Measurements from ENCODE around the gene SUV39H1.

Gene SUV39H1

DNA sequence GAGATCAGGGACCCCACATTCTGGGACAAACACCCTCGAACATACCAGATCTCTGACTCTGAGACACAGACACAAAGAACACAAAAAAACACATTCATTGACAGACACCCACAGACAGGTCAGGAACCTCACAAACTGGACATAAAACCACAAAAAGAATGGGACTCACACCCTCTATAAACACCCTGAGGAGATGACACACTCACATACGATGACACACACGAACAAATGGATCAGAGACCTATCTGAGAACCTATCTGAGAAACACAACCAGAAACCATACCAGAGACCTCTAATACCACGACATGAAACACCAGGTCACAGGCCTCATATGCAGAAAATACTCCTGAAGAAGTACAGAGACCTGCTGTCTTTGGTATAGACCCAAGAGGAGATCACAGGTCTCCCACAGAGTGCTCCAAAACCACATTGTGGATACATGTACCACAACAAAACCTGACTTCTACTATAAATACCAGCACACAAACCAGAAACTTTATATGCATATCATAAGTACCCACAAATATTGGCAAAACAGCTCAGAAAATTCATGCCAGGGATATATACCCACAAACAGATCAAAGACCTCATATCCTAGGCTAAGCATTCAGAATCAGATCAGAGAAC, 19.5 kb downstream of the SUV39H1 start:
- no peak for DNase-seq

- DNase-seq: no peak
These were observed 23.4 kb downstream of the SUV39H1 start for GRCh38 chrX:48719958-48720357.

DNA sequence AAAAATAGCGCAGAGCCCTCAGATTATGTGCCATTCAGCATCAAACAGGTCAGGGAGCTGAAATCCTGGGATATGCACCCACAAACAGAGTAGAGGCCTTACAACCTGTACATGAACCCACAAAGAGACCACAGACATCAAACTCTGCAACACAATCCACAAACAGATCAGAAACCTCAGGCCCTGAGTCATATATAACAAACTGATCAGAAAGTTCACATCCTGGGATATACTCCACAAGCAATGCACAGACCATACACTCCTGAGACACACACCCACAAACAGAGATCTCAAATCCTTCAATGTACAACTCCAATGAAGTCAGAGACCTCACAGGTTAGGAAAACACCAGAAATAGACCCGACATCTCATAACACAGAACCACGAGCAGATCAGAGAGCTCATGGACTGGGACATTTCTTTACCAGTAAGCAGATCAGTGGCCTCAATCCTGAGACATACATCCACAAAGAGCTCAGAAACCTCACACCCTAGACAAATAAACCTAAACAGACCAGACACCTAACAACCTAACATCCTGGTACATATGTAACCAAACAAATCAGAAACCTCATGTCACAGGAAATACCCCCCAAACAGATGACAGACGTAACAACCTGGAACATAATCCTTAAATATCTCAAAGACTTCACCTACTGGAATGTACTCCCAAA, 24.2 kb downstream of the SUV39H1 start:
- DNase-seq: peak; percentile 35

DNA sequence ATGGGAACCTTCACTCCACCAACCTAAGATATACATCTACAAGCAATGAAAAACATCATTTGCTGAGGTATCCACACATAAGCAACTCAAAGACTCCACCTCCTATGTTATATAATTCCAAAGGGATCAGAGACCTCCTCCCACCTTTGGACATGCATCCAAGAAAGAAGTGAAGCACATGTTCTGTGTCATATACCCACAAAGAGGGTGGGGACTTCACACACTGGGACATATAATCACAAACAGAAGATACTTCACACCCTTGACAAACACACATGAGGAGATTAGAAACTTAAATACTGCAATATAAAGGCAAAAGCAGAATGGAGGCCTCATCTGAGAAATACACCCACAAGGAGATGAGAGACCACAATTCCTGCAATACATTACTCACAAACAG, 25.4 kb downstream of the SUV39H1 start:
- no peak for DNase-seq

DNA sequence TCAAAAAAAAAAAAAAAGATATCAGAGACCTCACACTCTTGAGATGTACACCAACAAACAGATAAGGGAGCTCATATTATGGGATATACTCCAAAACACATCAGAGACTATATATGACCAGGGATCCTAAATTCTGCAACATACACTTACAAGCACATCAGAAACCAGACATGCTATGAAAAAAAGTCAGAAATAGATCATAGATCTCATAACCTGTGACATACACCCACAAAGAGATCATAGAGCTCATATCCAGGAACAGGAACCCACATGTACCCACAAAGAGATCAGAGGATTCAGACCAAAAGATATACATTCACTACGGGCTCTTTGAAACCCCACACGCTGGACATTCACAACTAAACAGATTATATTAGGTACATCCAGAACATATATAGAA, 30.1 kb downstream of the SUV39H1 start:
- DNase-seq: peak; percentile 18

- DNase-seq: no peak
These were observed 32.1 kb downstream of the SUV39H1 start for GRCh38 chrX:48728653-48729052.

DNA sequence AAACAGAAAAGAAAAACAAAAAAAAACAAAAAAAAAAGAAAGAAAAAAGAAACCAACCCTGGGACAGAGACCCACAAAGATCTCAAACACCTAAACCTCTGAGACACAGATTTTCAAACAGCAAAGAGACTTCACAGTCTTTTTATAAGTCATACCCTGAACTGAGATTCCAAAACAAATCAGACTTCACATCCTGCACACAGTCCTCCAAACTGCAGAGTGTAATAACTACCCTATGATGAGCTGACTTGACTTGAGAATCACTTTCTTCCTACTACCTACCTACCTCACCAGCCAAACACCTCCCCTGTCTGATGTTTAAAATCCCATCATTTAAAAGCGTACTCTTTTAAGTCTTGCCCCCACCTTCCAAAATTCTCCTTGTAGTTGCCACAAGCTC, 39.8 kb downstream of the SUV39H1 start:
- DNase-seq: no peak

- no peak for DNase-seq
These were observed 40.3 kb downstream of the SUV39H1 start for GRCh38 chrX:48736878-48737212.

GRCh38 chrX:48737213-48737938, 40.8 kb downstream of the SUV39H1 start:
- peak; percentile 90 for DNase-seq

DNA sequence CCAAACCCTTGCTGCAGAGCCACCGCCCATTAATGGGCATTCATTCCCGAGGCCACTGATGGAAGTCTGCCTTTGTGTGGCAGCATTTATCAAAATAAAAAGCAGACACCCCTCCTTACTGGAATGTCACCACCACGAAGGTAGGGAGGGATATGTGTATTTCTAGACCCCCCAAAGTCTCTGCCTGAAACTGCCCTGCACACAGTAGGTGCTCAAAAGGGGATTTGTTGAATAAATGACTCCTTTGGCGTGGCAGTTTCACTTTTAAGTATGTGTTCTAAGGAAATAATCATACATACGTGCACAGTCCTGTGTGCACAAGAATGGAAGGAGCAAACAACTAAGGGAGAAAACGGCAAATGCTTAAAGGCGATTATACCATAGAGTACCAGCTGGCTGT, 41.4 kb downstream of the SUV39H1 start:
- no peak for DNase-seq

- DNase-seq: no peak
These were observed 45.3 kb downstream of the SUV39H1 start for GRCh38 chrX:48741834-48742233.

DNA sequence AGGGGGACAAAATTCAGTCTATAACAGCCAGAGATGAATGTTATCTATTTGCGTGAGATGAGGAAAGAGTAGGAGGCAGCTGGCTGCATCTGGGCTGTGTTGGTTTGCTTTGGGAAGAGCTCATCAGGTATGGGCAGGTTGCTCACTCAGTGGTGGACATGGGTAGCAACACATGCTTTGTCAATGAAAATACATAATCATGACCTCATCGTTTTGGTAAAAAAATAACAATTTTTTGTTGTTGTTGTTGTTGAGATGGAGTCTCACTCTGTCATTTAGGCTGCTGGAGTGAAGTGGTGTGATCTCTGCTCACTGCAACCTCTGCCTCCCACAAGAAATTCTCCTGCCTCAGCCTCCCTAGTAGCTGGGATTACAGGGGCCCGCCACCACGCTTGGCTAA, 48.7 kb downstream of the SUV39H1 start:
- no peak for DNase-seq

DNA sequence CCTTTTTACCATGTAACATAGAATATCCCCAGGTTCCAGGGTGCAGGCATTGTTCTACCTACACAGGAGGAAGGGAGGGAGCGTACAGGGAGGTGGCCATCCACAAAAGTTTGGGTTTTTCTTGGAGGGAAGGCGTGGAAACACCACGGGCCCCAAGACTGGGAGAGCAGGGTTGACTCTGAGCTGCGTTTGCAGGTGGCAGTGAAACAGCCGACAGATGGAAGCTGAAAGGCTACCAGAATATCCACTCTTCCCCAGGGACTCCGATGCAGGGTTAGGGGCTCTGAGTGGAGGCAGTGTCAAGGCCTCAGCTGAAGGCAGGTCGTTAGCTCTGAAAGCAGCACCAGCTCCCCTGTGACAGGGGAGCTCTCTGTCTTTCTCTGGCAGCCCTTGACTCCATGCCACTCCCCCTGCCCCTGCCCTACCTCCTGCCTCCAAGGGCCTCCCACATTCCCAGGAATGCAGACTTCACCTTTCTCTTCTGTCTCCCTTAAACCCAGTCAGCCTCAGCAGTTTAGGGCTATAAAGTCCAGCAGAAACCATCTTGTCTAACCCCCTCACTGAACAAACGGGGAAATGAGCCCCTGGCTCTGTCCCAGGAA, 51.0 kb downstream of the SUV39H1 start:
- DNase-seq: no peak

GRCh38 chrX:48749182-48749581, 52.6 kb downstream of the SUV39H1 start:
- DNase-seq: no peak

DNA sequence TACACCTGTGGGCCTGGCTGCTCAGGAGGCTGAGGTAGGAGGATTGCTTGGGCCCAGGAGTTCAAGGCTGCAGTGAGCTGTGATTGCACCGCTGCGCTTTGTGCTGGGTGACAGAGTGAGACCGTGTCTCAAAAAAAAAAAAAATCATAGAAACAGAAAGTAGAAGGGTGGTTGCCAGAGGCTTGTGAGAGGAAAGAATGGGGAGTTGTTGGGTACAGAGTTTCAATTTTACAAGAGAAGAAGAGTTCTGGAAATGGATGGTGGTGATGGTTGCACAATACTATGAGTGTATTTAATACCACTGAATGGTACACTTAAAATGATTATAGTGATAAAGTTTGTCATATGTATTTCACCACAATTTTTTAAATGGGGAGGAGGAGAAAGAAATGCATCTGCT, 54.8 kb downstream of the SUV39H1 start:
- DNase-seq: no peak

GRCh38 chrX:48752498-48752897, 56.0 kb downstream of the SUV39H1 start:
- no peak for DNase-seq

DNA sequence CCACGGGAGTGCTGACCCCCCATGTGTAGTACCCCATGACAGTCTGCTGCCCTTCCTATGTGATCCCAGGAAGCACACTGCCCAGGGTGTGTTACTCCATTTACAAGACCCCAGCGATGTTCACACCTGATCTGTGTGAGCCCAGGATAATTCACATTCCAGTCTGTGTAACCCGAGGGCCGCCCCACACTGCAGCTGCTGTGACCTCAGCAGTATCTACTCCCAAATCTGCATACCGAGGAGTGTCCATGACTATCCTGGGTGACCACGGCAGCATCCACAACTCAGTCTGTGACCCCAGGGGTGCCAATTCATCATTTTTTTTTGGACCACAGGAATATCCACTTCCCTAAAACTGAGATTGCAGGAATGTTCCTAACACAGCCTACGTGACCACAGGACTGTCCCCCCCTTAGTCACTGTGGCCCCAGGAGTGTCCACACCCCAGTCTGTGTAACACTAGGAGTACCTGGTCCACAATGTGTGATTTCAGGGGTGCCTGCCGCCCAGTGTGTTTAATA, 57.2 kb downstream of the SUV39H1 start:
- no peak for DNase-seq

GRCh38 chrX:48754238-48754637, 57.7 kb downstream of the SUV39H1 start:
- DNase-seq: no peak
